NCI-H1930 (cell line): Measurements from ENCODE around the gene TRAPPC1.
A peak's percentile ranks its signal among the peaks of the same experiment; 100 is the strongest.
"Not testable (repeated sequence)": the region's sequence is repeated elsewhere in the genome, so short reads cannot be mapped to it uniquely, and the experiment has no call there.

ENCODE experiments used
- DNase-seq, 2 experiments: peaks; one replicate each; lab custom pipeline; 2025; lab: John Stamatoyannopoulos, UW

Gene TRAPPC1, protein sequence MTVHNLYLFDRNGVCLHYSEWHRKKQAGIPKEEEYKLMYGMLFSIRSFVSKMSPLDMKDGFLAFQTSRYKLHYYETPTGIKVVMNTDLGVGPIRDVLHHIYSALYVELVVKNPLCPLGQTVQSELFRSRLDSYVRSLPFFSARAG

DNA sequence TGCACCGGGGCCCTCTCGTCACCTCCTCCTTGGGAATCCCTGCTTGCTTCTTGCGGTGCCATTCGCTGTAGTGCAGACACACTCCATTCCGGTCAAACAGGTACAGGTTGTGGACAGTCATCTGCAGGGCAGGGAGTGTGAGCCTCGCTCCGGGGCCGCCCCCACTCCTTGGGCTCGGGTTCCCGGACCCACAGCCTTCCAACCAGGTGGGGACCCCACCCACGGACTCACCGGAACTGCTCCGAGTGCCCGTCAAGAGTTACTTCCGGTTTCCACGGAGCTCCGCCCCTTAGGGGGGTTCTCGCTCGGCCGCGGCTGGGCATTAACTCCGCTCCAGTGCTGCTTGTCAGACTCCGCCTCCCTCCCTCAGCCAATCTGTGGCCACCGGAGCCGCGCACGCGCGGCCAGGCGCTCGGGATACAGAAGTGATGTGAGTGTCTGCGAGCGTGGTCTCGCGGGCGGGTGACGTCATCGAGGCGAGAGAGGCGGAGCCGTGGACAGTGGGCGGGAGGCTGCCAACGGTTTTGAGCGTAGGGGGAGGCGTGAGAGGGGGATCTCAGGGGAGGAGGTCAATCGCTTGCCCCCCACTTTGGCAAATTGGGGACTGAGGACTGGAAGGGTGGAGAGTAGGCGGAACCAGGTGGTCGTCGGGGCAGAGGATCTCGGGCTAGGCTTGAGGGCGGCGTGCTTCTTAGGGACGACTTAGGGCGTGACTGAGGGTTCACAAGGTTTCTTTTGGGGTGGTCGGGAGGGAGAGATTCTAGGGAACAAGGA lies at the start of gene TRAPPC1, which contains the start of gene CNTROB:
Gene TRAPPC1 (minus strand): TSS at position 238 of the 774 bp plus-strand sequence. CDS start 117 bp downstream, at position 121.
Gene CNTROB (plus strand): TSS at position 498 of the 774 bp plus-strand sequence. CDS start 874 bp downstream, outside the sequence.
- DNase-seq: peak; percentile 98 to 99

DNA sequence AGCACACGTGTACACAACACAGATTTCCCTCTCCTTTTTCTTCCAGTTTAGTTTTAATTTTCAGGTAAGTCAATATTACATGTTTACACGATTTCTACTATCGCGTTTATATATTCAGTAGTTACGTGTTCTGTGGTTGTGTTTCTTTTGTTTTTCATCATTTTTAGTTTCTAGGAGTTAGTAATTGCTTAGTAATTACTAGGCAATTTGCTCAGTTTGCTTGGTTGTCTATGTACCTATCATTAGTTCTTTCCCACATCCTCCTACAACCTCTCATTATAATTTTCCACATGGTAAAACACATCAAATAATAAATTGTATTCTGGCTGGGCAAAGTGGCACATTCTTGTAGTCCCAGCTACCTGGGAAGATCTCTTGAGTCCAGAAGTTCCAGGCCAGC lies 46.1 kb upstream of the TRAPPC1 start:
- no peak for DNase-seq

DNA sequence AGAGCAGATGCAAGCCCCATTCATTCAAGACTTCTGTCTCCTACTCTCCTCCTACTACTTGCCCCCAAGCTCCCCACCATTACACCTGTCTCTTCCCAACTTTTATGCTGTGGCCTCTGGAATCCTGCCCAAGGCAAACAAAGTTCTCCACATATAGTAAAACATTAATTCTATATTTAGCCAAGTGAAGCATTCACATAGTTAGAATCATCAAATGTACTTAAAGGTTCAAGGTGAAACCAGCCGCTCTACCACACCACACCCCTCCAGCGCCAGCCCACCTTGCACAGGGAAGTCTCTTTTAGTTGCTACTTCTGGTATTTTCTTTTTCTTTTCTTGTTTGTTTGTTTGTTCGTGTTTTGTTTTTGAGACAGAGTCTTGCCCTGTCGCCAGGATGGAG lies 45.3 kb upstream of the TRAPPC1 start:
- DNase-seq: no peak

DNA sequence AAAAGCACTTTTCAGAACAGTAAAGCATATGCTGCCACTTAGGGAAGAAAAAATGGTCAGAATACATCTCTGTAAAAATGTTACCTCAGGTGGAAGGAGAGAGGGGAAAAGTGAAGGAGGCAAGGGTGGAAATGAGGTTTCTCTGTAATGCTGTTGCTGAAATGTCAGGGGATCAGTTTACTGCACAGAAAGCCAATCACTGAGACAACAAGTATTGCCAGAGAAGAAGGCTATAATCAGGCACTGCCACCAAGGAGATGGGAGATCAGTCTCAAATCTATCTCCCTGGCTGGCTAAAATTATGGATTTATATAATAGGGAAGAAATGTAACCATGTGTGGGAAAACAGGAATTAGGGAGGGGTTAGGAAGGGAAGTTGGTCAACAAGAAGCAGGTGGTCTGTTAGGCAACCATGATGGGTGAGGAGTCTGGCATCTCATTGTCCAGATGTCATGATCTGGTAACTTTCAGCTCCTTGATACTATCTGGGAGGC lies 42.9 kb upstream of the TRAPPC1 start:
- no peak for DNase-seq

DNA sequence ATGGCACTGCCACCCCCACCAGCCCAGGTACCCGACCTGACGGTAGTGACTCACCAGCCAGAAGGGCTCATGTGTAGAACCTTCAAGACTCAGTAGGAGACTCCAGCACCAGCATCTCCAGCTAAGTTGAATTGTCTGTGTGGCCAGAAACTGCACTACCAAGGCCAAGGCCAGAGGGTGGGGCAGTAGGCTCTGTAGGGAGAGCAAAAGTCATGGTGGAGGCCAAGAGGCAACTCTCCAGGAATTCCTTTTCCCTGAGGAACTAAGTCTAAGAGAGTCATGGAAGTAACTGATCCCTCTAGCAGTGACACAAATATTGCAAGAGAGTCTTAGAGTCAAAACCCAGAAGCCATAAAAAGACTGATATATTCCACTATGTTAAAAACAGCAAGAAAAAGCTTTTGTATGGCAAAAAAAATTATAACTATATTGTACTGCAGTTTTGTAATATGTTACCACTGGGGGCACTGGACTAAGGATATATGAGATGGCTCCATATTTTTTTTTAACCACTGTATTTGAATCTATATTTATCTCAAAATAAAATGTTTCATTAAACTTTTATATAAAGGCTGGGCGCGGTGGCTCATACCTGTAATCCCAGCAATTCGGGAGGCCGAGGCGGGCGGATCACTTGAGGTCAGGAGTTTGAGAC lies 40.5 kb upstream of the TRAPPC1 start:
- DNase-seq: no peak

DNA sequence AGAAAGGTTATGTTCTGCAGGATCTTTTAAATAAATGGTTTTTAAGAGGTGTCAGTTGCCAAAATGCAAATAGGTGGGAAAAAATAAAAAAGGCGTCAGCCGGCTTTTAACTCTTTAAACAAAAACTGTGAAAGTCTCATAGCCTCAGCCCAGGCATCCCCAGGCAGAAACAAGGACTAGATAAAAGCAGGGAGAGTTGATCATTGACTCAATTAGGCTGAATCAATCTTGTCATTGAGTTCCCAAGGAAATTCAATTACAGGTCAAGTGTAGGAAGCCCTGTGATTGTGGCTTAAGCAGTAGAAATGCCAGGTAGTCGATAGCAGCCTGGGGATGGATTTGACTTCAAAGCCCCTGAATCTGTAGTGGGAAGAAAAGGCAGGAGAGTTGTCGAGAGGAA lies 39.9 kb upstream of the TRAPPC1 start:
- DNase-seq: no peak

DNA sequence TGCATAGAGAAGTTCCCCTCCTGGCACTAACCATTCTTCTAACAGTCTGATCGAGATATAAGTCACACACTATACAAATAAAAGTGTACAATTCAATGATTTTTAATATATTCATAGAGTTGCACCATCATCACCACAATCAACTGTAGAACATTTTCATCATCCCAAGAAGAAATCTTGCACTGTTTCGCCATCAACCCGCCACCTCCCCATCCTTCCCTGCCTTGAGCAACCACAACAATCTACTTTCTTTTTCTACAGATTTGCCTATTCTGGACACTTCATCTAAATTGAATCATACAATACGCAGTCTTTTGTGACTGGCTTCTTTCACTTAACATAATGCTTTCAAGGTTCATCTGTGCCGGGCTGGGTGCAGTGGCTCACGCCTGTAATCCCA lies 37.7 kb upstream of the TRAPPC1 start:
- no peak for DNase-seq

DNA sequence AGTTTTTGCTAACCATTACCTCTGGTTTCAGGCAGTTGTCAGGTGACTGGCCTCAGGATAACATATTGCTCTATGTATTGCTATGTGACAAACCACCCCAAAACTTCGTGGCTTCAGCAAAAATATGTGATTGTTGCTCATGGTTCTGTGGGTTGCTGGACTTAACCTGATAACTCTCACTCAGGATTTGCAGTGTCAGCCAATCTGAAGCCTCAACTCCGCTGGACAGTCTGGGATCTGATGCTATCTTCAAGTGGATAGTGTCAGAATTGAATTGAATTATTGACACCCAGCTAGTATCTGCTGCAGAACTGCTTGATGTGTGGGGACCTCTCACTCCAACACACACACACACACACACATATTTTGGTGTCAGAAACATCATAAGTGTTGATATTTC lies 36.0 kb upstream of the TRAPPC1 start:
- no peak for DNase-seq

DNA sequence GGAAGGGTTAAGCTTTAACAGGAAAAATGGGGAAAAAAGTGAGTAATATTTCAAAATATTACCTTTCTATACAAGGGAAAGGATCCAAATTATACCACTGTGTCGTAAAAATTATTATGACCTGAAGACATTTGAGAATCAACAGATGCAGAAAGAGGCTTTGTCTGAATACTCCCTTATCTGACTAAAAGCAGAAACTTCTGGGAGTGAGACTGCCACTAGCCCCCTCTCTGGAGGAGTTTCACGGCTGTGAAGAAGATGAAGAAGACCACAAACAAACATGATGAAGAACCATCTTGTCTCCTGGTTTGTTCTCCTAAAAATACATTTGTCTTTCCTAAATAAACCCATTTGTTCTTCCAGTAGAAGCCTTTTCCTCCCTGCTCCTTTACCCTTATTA lies 29.7 kb upstream of the TRAPPC1 start:
- DNase-seq: no peak

DNA sequence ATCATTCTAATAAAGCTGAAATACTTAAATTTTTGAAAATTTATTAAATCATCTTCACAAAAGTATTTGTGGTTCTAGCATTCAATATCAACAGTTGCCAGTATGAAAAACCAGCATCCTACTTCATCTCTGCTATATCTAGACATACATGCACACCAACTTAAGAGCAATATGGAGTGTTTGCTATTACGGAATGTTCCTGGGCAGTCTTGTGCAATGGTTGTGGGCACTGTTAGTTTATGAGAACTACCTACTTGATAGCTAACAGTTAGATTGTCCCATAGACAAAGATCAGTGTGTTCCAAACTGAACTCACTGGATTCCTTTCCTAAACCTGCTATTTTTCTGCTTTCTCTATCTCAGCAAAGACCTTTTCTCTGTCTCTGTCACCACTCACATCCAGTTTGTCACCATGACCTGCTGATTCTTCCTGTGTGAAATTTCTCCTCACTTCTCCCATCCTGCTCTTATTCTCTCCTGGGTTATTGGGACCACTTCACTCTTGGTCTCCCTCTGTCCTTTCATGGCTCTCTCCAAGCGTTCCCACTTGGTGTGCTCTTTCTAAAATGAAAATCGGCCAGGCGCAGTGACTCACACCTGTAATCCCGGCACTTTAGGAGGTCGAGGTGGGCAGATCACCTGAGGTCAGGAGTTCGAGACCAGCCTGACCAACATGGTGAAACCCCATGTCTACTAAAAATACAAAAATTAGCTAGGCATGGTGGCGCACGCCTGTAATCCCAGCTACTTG lies 27.9 kb upstream of the TRAPPC1 start:
- DNase-seq: no peak

DNA sequence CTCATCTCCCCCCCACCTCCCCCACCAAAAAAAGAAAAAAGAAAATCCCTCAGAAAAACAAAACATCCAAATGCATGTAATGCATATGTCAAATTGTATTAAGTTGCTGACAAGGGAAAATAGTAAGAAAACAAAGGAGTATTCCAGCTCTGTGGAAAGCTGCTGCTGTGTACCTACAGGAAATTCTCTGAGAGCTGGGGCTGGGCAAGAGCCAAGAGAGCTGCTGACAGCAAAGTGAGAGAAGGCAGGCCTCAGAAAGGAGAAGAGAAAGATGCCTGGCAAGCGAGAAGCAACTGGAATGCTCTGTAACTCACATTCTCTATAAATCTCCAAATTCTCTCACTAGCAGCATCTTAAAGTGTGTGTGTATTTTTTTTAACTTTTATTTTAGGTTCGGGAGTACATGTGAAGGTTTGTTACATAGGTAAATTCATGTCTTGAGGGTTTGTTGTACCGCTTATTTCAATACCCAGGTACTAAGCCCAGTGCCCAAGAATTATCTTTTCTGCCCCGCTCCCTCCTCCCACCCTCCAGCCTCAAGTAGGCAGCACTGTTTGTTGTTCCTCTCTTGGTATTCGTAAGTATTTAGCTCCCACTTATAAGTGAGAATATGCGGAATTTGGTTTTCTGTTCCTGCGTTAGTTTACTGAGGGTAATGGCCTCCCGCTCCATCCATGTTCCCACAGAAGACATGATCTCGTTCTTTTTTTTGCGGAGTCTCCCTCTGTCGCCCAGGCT lies 24.7 kb upstream of the TRAPPC1 start:
- no peak for DNase-seq

DNA sequence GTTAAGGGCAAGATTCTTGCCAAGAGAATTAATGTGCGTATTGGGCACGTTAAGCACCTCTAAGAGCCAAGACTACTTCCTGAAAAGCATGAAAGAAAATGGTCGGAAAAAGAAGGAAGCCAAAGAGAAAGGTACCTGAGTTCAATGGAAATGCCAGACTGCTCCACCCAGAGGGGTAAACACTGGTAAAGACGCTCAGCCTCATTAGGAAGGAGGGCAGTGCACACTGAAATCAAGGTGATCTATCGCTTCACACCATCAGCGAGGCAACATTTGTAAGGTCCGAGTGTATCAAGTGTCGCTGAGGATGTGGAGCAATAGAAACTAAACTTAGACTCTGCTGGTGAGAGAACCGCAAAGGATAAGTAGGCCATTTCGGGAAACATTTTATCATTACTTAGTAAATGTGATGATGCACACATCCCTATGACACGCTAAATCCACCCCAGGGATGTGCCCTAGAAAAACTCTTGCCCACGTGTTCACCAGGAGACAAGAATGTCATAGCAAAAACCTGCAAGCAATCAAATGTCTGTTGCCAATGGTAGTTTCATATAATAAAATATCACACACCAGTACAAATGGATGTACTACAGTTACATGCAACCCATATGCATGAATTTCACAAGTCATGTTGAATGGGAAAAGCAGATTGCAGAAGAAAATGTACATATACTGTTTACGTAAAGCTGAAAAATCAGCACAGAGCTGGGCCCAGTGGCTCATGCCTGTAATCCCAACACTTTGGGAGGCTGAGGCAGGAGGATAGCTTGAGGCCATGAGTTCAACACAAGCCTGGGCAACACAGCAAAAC lies 23.9 kb upstream of the TRAPPC1 start:
- DNase-seq: no peak

DNA sequence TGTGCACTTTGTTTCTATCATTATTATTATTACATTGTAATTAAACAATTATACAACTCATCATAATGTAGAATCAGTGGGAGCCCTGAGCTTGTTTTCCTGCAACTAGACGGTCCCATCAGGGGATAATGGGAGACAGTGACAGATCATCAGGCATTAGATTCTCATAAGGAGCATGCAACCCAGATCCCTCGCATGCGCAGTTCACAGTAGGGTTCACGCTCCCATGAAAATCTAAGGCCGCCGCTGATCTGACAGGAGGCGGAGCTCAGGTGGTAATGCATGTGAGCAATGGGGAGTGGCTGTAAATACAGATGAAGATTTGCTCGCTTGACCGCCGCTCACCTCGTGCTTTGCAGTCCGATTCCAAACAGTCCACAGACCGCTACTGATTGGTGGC lies 21.5 kb upstream of the TRAPPC1 start:
- not testable (repeated sequence) for DNase-seq

DNA sequence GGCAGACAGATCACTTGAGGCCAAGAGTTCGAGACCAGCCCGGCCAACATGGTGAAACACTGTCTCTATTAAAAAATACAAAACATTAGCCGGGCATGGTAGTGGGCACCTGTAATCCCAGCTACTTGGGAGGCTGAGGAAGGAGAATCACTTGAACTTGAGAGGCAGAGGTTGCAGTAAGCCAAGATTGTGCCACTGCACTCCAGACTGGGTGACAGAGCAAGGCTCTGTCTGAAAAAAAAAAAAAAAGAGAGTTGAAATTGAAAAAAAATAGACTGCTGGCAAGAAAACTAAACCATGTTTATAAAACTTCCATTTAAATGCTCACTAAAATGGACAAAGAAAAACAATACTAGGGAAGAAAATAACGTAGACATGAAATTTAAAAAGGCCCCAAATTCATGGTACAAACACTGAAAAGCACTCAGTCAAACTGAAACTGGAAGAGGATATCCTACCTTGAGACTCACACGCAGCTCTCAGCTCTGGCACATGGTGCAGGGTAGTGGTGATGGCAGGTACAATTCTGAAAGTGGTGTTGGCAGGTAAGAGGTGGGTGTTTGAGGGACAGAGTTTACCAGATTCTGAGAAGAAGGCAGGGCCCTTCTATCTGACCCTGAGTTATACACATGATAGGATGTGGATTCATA lies 19.5 kb upstream of the TRAPPC1 start:
- no peak for DNase-seq

DNA sequence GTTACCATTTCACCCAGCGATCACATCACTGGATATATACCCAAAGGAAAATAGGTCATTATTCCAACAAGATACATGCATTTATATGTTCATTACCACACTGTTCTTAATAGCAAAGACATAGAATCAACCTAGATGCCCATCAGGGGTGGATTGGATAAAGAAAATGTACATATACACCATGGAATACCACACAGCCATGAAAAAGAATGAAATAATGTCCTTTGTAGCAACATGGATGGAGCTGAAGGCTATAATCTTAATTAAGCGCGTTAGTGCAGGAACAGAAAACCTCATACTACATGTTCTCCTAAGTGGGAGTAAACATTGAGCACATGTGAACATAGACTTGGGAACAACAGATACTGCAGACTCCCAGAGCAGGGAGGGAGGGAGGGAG lies 18.8 kb upstream of the TRAPPC1 start:
- DNase-seq: no peak

DNA sequence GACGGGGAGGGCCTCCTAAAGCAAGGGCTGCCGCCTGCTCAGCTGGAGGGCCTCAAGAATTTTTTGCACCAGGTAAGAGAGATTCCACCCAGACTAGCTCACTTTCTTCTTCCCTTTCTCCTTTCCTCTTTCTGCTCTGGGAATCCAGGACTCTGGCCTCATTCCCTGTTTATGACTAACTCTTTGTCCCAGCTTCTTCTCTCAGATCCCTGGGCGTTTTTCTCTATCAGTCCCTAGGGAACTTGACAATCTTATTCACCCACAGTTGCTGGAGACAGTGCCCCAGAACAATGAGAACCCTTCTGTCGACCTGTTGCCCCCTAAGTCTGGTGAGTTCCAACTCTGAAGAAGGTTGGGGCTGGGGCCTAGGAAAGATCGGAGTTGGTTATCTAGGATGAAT lies 15.9 kb upstream of the TRAPPC1 start:
- no peak for DNase-seq

DNA sequence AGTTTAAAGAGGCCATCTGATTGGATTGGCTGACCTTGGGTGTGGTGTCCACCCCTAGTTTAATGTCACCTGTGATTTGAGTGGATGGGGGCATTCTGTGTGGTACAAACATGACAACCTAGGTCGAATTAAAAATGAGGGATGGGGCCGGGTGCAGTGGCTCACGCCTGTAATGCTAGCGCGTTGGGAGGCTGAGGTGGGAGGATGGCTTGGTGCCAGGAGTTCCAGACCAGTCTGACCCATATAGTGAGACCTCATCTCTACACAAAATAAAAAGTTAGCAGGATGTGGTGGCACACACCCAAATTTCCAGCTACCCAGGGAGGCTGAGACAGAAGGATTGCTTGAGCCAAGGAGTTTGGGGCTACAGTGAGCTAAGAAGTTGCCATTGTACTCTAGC lies 14.7 kb upstream of the TRAPPC1 start:
- DNase-seq: no peak

DNA sequence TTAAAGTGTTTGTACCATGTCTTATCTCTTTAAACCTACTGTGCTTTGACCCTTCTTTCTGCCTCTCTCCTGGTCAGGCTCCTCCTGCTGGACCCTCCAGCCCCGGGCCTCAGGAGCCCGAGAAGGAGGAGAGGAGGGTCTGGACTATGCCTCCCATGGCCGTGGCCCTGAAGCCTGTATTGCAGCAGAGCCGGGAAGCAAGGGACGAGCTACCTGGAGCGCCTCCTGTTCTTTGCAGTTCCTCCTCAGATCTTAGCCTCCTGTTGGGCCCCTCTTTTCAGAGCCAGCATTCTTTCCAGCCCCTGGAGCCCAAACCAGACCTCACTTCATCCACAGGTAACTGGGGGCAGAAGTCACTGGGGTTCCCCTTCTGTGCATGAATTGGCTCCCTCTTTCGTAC lies 13.9 kb upstream of the TRAPPC1 start:
- DNase-seq: no peak

DNA sequence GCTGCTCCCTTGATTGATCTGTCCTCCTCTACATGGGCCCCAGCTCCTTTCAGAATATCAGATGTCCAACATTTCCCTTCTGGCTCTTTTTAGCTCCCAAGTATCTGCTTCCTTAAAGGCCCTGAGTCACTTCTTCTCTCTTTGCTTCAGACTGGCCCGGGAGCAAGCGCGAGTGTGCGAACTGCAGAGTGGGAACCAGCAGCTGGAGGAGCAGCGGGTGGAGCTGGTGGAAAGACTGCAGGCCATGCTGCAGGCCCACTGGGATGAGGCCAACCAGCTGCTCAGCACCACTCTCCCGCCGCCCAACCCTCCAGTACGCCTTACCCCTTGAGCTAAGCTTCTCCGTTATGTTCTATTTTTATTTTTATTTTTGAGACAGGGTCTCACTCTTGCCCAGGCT lies 12.6 kb upstream of the TRAPPC1 start:
- no peak for DNase-seq

DNA sequence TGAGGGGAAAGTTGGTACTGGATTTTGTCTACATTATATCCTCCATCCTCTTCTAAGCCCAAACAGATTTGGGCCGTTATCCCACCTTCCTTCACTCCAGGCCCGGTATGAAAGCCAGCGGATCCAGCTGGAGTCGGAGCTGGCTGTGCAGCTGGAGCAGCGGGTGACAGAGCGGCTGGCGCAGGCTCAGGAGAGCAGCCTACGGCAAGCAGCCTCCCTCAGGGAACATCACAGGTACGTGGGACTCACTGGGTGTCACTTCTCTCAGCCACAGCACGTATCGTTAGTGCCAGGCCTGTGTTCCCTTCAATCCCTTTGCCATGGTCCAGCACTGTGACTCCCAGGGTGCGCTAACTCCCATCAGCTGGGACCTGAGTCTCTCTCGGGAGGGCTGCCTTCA lies 11.5 kb upstream of the TRAPPC1 start:
- no peak for DNase-seq
